Activated T-helper 1 cell treated with Interleukin-2 at 50 U/mL for 16 hours (primary cell): ENCODE data around the gene IGFL3.
"Not testable (repeated sequence)": the region's sequence is repeated elsewhere in the genome, so short reads cannot be mapped to it uniquely, and the experiment has no call there.

ENCODE experiments used
- DNase-seq: peaks from one replicate; pipeline ENCODE4 v3.0.0-alpha.2; 2020; ENCODE audit warnings: low read depth

The IGFL3 gene

DNA sequence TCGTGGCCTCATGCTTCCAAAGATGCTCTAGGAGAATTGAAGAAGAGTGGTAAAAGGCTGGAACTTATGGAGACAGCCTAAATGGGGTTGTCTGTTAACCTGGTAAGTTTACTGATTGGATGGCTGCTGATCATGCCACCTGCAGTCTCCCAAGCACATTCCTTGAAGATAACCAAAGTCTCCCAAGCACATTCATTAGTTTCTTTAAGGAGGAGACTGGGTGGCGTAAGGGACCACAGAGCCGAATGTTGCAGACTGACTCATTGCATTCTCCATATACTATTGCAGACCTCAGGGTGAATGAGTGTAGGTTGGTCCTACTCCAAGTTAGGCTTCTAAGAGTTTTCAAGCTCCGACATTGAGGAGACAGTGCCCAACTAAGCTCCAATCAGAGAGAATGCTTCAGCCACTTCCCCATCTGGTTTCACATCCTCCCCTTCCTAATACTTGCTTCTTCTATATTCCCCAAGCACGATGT, at the start of gene IGFL3:
TSS of gene IGFL3 (minus strand) at position 51 of the 478 bp plus-strand sequence. CDS start at position 12, 39 bp downstream.
- no peak for DNase-seq

GRCh38 chr19:46173886-46174480, 49.5 kb upstream of the IGFL3 start:
- DNase-seq: no peak

- DNase-seq: no peak
Measured at GRCh38 chr19:46162731-46163130, 38.2 kb upstream of the IGFL3 start.

GRCh38 chr19:46161642-46162257, 37.3 kb upstream of the IGFL3 start:
- not testable (repeated sequence) for DNase-seq

DNA sequence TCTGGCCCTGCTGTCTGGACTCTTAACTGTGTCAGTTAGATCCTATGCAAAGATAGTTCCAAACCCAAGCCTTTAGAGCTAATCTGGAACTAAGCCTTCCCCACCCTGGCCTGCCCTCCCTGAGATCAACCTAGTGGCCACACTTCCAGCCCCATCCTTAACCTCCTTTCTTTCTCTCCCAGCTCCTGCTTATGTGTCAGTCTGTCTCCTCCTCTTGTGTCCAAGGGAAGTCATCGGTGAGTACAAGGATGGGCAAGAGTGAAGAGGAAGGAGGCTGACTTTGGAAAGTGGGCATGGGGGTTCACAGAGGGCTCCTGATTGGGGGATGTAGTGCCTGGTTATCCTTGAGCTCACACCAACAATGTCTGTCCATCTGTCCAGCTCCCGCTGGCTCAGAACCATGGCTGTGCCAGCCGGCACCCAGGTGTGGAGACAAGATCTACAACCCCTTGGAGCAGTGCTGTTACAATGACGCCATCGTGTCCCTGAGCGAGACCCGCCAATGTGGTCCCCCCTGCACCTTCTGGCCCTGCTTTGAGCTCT, 35.8 kb upstream of the IGFL3 start:
- DNase-seq: no peak

DNA sequence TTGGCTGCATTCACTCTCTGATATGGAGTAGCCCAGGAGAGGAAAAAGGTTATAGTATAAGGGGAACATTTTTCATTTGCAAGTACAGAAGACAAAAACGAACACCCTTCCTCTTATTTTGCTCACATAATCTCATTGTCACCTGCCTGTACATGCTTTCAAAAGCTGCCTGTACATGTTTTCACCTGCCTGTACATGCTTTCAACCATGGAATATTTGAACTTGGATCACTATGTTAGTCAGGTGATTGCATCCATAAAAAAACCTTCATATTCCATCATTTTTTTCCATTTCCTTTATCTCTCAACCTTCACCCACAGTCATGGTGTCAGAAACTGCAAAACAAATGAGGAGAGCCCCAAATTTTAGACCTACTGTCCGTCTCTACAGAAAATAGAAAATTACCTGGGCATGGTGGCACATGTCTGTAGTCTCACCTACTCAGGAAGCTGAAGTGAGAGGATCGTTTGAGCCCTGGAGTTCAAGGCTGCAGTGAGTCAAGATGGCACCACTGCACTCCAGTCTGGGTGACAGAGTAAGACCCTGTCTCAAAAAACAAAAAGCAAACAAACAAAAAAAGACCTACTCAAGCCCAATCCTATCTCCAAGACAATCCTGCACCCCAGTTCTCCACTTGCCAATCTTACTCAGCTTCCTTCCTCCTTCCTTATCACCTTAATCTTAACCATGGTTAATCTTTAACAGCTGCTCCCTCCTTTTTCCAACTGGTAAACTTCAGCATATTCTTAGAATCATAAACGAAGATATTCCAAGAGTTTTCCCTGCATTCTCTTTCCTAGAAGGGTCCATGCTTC, 35.1 kb upstream of the IGFL3 start:
- no peak for DNase-seq

DNA sequence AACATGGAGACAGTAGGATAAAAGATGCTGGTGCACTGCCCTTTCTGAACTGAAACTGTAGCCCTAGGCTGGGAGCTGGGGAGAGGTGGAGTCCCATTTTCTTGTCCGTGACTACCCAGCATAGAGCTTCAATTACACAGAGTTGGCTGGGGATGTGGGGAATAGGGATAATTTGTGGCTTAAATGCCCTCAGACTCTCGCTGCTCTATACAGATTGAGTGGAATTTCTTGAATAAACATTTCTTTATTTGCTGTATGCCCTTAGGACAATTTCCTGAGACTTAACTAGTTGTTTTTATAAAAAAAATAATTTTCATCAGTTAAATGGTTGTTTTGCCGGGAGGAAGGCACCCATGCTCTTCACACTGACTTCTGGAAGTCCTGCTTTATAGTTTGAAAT, 30.7 kb upstream of the IGFL3 start:
- no peak for DNase-seq

- no peak for DNase-seq
Measured at GRCh38 chr19:46150606-46151005, 26.1 kb upstream of the IGFL3 start.

DNA sequence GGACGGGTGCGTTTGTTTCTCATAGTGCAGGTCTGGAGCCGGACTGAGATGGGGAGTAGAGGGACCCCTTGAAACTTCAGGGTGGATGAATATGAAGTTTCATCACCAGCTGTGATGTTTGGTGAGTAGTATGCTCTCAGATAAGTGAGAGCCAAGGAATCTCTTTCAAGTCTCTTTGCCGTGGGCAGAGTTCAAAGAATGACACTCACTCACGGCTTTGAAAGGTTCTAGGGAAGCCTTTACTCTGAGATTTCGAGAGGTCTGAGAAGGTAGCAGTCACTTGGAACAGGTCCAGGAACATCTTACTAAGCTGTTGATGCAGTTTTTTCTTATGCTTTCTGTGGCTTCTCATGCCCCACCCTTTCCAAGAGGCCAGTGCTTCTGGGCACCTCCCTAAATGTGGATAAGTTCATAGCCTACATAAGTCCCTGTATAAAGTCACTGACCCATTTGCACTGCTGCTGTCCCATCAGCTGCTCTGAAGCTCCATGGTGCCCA, 23.4 kb upstream of the IGFL3 start, which contains the start of gene IGFL2:
TSS of gene IGFL2 (plus strand) at position 448 of the 498 bp plus-strand sequence. CDS start at position 489, 41 bp downstream.
- no peak for DNase-seq

DNA sequence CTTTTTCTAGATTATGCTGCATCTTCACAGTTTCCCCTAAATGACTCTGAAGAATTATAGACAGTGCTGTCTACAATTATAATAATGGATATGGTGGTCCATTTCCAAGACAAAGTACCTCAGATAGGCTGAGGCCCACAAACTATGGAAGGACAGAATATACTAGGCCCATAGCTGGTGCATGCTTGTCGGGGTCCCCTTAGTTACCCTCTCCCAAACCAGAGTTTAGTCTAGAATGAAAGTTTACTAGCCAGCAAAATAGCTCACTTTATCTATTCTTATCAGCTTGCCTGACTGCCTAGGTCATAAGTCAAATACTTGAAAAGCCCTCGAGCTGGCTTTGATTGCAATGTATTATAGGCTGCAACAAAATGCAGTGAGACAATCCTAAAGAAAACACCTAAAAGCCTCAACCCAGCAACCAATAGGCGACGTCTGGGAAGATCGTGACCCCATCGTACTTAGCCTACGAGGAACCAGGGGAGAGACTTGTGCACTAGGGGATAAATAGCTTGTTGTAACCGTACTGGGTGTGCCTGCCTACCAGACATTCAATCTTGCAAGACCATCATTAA, 22.8 kb upstream of the IGFL3 start:
- DNase-seq: no peak

DNA sequence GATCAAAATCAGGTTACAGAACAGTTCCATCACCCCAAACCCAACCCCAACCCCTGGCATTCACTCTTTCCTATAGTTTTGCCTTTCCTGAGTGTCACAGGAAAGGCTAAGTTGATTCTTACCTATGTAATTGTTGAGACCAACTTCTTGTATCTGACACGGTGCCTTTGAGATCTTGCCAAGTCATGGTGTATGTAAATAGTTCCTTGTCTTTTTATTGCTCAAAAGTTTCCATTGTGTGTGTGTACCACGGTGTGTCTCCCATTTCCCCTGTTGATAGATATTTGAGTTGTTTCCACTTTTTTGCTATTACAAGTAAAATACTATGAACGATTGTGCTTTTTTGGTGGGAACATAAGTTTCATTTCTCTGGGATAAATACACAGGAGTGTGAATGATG, 20.3 kb upstream of the IGFL3 start:
- no peak for DNase-seq

- no peak for DNase-seq
Measured at GRCh38 chr19:46142294-46142693, 17.8 kb upstream of the IGFL3 start.

- no peak for DNase-seq
Measured at GRCh38 chr19:46141421-46141820, 16.9 kb upstream of the IGFL3 start.

- DNase-seq: no peak
Measured at GRCh38 chr19:46137915-46138473, 13.5 kb upstream of the IGFL3 start.

DNA sequence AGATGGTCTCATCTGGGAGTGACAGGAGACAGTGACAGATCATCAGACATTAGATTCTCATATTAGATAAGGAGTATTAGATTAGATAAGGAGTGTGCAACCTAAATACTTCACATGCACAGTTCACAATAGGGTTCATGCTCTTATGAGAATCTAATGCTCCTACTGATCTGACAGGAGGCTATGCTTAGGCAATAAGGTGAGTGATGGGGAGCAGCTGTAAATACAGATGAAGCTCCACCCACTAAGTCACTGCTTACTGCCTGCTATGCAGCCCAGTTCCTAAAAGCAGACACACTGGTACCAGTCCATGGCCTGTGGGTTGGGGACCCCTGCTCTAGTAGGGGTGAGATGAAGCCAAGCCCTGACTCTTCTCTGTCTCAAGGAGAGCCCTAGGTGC, 10.0 kb upstream of the IGFL3 start:
- DNase-seq: no peak

DNA sequence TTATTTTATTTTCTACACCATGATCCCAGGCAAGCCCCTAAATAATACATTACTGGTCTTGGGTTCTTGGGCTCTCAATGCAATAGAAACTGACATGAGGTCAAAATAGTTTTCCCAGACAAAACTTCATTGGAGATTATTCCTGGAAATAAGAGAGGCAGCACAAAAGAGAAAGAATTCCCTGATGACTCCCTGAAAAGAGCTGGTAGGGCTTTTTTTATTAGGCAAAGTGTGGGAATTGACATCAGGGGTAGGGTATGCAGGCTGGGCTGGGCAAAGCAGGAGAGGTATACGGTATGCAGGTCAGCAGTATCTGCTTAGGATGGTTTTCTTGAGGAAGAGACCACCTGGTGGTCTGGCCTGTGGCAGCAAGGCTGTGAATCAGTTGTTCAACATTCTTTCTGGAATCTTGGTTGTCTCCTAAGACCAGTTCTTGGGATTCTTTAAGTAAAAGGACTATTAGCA, 9.3 kb upstream of the IGFL3 start:
- no peak for DNase-seq

DNA sequence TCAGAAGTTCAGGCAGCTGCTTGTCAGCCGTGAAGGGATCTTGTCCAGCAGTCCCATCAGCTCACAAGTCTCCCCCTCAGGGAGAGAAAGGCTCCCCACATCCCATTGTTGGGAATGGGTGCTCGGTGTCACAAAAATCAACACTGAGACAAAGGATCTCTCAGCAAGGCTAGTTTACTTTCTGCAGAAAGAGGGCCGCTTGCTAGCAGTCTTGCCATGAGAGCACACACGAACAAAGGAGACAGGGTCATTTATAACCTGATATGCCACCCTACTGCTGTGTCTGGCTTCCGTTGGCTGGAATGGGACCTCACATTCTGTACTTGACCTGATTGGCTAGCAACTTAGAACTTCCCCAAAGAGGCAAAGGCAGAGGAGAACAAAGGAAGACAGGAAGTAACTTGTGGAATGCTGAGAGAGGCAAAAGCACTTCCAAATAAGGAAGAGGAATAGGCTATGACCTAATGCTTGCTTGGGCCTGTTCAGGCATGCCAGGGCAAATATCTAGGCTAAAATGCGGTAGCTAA, 8.7 kb upstream of the IGFL3 start:
- DNase-seq: no peak

DNA sequence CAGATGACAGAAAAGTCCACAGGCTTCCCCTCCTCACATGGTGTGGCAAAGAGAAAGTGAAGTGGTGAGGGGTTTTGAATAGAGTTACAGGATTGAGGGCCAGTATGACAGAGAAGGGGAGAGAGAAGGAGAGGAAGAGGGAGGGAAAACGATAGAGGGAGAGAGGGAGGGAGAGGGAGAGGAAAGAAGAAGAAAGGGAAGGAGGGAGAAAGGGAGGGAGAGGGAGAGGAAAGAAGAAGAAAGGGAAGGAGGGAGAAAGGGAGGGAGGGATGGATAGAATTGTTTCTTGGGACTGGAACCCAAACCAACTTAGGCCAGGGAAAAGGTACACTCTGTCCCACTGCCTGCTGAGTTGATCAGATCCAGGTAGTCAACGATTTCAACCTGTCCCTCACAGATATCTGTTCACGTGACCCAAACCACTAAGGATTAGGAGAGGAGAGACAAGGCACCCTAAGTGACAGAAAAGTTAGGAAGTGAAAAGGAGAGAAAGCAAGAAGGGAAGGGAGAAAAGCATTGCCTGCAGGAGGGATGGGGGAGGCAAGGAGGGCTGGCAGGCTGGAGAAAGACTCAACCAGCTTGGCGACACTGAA, 8.1 kb upstream of the IGFL3 start:
- DNase-seq: no peak

GRCh38 chr19:46131485-46132143, 7.1 kb upstream of the IGFL3 start:
- no peak for DNase-seq

DNA sequence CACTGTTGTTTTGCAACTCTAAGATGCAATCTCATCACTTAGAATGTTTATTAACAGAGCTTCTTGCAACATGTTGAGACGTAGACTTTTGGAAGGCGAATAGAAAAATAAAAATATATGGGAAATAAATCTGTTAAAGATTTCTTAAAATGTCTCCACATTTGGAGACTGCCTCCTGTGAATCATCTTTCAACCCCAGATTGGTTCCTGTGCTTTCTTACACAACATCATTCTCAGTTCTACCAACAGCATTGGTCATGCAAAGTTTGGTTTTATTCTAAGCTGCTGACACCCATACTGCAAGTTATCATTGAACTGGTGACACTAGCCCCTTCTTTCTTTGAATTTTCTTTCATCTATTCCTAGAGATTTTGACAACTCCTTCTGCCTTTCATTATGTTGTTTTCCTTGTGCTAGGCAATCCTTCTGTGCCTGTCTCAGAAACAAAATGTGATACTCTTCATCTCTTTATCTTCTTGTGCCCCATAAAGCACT, 1.6 kb upstream of the IGFL3 start:
- DNase-seq: no peak
